Measurements from ENCODE around the gene PTPRG.

PTPRG gene

GRCh38 chr3:62184559-62184958 lies 623.2 kb downstream of the PTPRG start:
- no peak for DNase-seq (ENCODE audit: low spot score)

GRCh38 chr3:62187022-62187431 lies 625.7 kb downstream of the PTPRG start:
- peak; percentile 35 for DNase-seq (ENCODE audit: low spot score)

- peak; percentile 86 for DNase-seq (ENCODE audit: low spot score)
These were observed 627.5 kb downstream of the PTPRG start for GRCh38 chr3:62188681-62189375.

- no peak for DNase-seq (ENCODE audit: low spot score)
These were observed 628.0 kb downstream of the PTPRG start for GRCh38 chr3:62189376-62189698.

GRCh38 chr3:62192891-62193290 lies 631.5 kb downstream of the PTPRG start:
- DNase-seq (ENCODE audit: low spot score) = no peak

- no peak for DNase-seq (ENCODE audit: low spot score)
These were observed 632.4 kb downstream of the PTPRG start for GRCh38 chr3:62193586-62194345.

GRCh38 chr3:62197350-62198012 lies 636.1 kb downstream of the PTPRG start:
- no peak for DNase-seq (ENCODE audit: low spot score)

- DNase-seq (ENCODE audit: low spot score) = no peak
These were observed 637.8 kb downstream of the PTPRG start for GRCh38 chr3:62199126-62199525.

- DNase-seq (ENCODE audit: low spot score) = peak; percentile 65
These were observed 640.2 kb downstream of the PTPRG start for GRCh38 chr3:62201438-62202035.

- no peak for DNase-seq (ENCODE audit: low spot score)
These were observed 641.8 kb downstream of the PTPRG start for GRCh38 chr3:62203152-62203551.

GRCh38 chr3:62203561-62203960 lies 642.2 kb downstream of the PTPRG start:
- no peak for DNase-seq (ENCODE audit: low spot score)

GRCh38 chr3:62207197-62207596 lies 645.8 kb downstream of the PTPRG start:
- DNase-seq (ENCODE audit: low spot score) = no peak

- DNase-seq (ENCODE audit: low spot score) = no peak
These were observed 647.0 kb downstream of the PTPRG start for GRCh38 chr3:62208385-62208784.

- no peak for DNase-seq (ENCODE audit: low spot score)
These were observed 647.7 kb downstream of the PTPRG start for GRCh38 chr3:62209101-62209500.

GRCh38 chr3:62210011-62210410 lies 648.6 kb downstream of the PTPRG start:
- DNase-seq (ENCODE audit: low spot score) = peak; percentile 31

- DNase-seq (ENCODE audit: low spot score) = peak; percentile 17
These were observed 650.5 kb downstream of the PTPRG start for GRCh38 chr3:62211675-62212429.

- no peak for DNase-seq (ENCODE audit: low spot score)
These were observed 653.5 kb downstream of the PTPRG start for GRCh38 chr3:62214850-62215249.

- DNase-seq (ENCODE audit: low spot score) = no peak
These were observed 659.2 kb downstream of the PTPRG start for GRCh38 chr3:62220616-62221015.

GRCh38 chr3:62225051-62225450 lies 663.7 kb downstream of the PTPRG start:
- DNase-seq (ENCODE audit: low spot score) = no peak

GRCh38 chr3:62226601-62227339 lies 665.4 kb downstream of the PTPRG start:
- DNase-seq (ENCODE audit: low spot score) = no peak

- no peak for DNase-seq (ENCODE audit: low spot score)
These were observed 667.1 kb downstream of the PTPRG start for GRCh38 chr3:62228467-62228866.
